Trophoblast cell (in vitro differentiated cells and primary cell): ENCODE measurements around the gene TIMM13.
"Not testable (repeated sequence)": the region's sequence is repeated elsewhere in the genome, so short reads cannot be mapped to it uniquely, and the experiment has no call there.

Experiments
- DNase-seq, 2 donors: peaks; one replicate each; pipeline ENCODE4 v3.0.0-alpha.2; 2016
- H2AFZ ChIP-seq: 2 replicates; pipeline ENCODE4 v1.6.1; 2013; ENCODE audit warnings: low read length, moderate library complexity, mild to moderate bottlenecking; ENCODE audit not compliant: insufficient read depth, poor library complexity
- H2AK5ac ChIP-seq: 2 replicates; pipeline ENCODE4 v1.6.1; 2013; ENCODE audit warnings: mild to moderate bottlenecking, low read length
- H2BK120ac ChIP-seq: 2 replicates; pipeline ENCODE4 v1.6.1; 2013; ENCODE audit warnings: low read length, mild to moderate bottlenecking, moderate library complexity; ENCODE audit not compliant: insufficient read depth, poor library complexity
- H2BK12ac ChIP-seq: 2 replicates; pipeline ENCODE4 v1.6.1; 2013; ENCODE audit warnings: mild to moderate bottlenecking, low read length, moderate library complexity
- H2BK5ac ChIP-seq: 2 replicates; pipeline ENCODE4 v1.6.1; 2013; ENCODE audit warnings: low read length, low read depth, moderate library complexity, mild to moderate bottlenecking; ENCODE audit not compliant: poor library complexity
- H3K14ac ChIP-seq: 2 replicates; pipeline ENCODE4 v1.6.1; 2013; ENCODE audit warnings: mild to moderate bottlenecking, low read length
- H3K18ac ChIP-seq: 2 replicates; pipeline ENCODE4 v1.6.1; 2013; ENCODE audit warnings: mild to moderate bottlenecking, low read length
- H3K23ac ChIP-seq: 2 replicates; pipeline ENCODE4 v1.6.1; 2013; ENCODE audit warnings: low read length
- H3K27ac ChIP-seq: 2 replicates; pipeline ENCODE4 v1.5.1; 2013; ENCODE audit warnings: low read depth, mild to moderate bottlenecking, inconsistent platforms, low read length, moderate library complexity
- H3K27me3 ChIP-seq: 2 replicates; pipeline ENCODE4 v1.6.1; 2013; ENCODE audit warnings: inconsistent platforms, mild to moderate bottlenecking, low read length, moderate library complexity; ENCODE audit not compliant: insufficient read depth
- H3K36me3 ChIP-seq, 2 experiments: 1 replicate in 1 of 2; 2 replicates in 1 of 2; pipeline ENCODE4 v1.6.1; 2013; ENCODE audit warnings: low read length in 2 of 2, mild to moderate bottlenecking in 2 of 2, moderate library complexity in 1 of 2; ENCODE audit not compliant: insufficient read depth in 2 of 2, control insufficient read depth in 1 of 2
- H3K4ac ChIP-seq: 2 replicates; pipeline ENCODE4 v1.6.1; 2013; ENCODE audit warnings: low read depth, mild to moderate bottlenecking, low read length, moderate library complexity
- H3K4me1 ChIP-seq, 2 experiments: 1 replicate in 1 of 2; 2 replicates in 1 of 2; pipeline ENCODE4 v1.6.1; 2013; ENCODE audit warnings: low read length in 2 of 2, mild to moderate bottlenecking in 2 of 2, moderate library complexity in 1 of 2; ENCODE audit not compliant: insufficient read depth in 2 of 2, control insufficient read depth in 1 of 2
- H3K4me2 ChIP-seq: 2 replicates; pipeline ENCODE4 v1.6.1; 2013; ENCODE audit warnings: inconsistent platforms, mild to moderate bottlenecking, low read length, moderate library complexity
- H3K4me3 ChIP-seq: 2 replicates; pipeline ENCODE4 v1.5.1; 2013; ENCODE audit warnings: mild to moderate bottlenecking, low read depth, low read length, inconsistent platforms
- H3K79me1 ChIP-seq: one replicate; pipeline ENCODE4 v1.6.1; 2013; ENCODE audit warnings: low read length
- H3K79me2 ChIP-seq: 2 replicates; pipeline ENCODE4 v1.6.1; 2013; ENCODE audit warnings: low read length, mild to moderate bottlenecking; ENCODE audit not compliant: control insufficient read depth, insufficient read depth, poor library complexity
- H3K9ac ChIP-seq: 2 replicates; pipeline ENCODE4 v1.6.1; 2013; ENCODE audit warnings: mild to moderate bottlenecking, low read length
- H3K9me3 ChIP-seq: 2 replicates; pipeline ENCODE4 v1.6.1; 2013; ENCODE audit warnings: low read depth, mild to moderate bottlenecking, control low read depth, inconsistent platforms, low read length; ENCODE audit not compliant: insufficient read depth
- H4K12ac ChIP-seq: 2 replicates; pipeline ENCODE4 v1.6.1; 2013; ENCODE audit warnings: low read depth, mild to moderate bottlenecking, low read length, moderate library complexity
- H4K8ac ChIP-seq: 2 replicates; pipeline ENCODE4 v1.6.1; 2013; ENCODE audit warnings: low read depth, mild to moderate bottlenecking, low read length, moderate library complexity
- H4K91ac ChIP-seq: one replicate; pipeline ENCODE4 v1.6.1; 2013; ENCODE audit warnings: low read depth, mild to moderate bottlenecking, low read length, moderate library complexity
- WGBS: extraction: QIAGEN DNeasy Blood & Tissue Kit; methylation state at CpG from one replicate; pipeline ENCODE4 v1.1.7; 2013; ENCODE audit warnings: missing lambda C conversion rate; ENCODE audit not compliant: insufficient read length, insufficient coverage; ENCODE audit errors: extremely low coverage; 5-methylcytosine and 5-hydroxymethylcytosine counted together

TIMM13 gene

DNA sequence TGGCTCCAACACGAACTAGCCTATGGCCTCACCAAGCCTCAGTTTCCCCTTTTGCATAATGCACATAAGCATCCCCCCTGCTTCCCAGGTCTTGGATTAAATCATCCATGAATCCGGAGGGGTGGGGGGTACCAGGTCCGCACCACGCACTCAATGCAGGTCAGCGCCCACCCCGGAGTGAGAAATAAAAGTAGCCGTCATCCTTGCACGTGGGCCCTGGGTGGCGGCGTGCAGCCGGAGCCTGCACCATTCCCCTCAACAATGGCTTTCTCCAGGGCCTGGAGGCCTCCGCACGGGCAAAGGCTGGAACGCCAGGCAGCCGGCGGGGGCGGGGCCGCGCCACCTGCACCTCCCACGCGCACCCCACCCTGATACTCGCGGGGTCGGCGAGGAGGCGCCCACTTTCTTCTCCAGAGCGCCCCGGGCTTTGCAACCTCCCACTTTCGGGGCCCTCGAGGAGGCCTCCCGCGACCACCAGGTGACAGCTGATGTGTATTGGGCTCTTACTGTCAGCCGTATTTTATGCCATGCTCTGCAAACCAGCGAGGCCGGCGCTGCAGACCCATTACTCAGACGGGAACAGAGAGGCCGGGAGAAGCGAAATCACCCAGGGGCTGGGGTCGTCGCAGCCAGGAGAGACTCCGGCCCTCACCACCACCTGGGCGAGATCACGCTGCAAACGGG is 47.8 kb upstream of the TIMM13 start:
- no peaks in the 10 kb centered on the region for H3K9me3 ChIP-seq
- H3K9ac ChIP-seq = peak overlapping the region; percentile 49
- H3K27me3 ChIP-seq = no peaks in the 10 kb centered on the region

GRCh38 chr19:2474232-2475017 is 47.0 kb upstream of the TIMM13 start:
- Histone ChIP-seq H3K4me2 (peak overlapping the region; percentile 64), H2AFZ (peak overlapping the region; percentile 86), H3K4me3 (peak overlapping the region; percentile 76), H3K27ac (peak overlapping the region; percentile 89), H3K14ac (peak overlapping the region; percentile 97), H4K8ac (peak overlapping the region; percentile 86), H3K79me2 (peaks cover 30% of the 10 kb centered on the region), H2BK120ac (peak overlapping the region; percentile 96), H2BK5ac (peak overlapping the region; percentile 98), H3K4ac (peak overlapping the region; percentile 96), H2AK5ac (peak overlapping the region; percentile 88), H3K4me1 (peaks cover 11 to 13% of the 10 kb centered on the region in 2 experiments), H4K12ac (peak overlapping the region; percentile 82), H3K18ac (peak overlapping the region; percentile 98), H3K27me3 (no peaks in the 10 kb centered on the region), H4K91ac (peak overlapping the region; percentile 95), H3K9me3 (no peaks in the 10 kb centered on the region), H3K79me1 (peaks cover 47% of the 10 kb centered on the region), H3K23ac (no peak overlapping the region), H2BK12ac (peak overlapping the region; percentile 84), H3K9ac (peak overlapping the region; percentile 24), H3K36me3 (peaks cover 16 to 18% of the 10 kb centered on the region in 2 experiments)
- no CpG with 5 or more reads among the region's 60 CpGs for WGBS
- peak; percentile 92 to 94 for DNase-seq

More for the DNA sequence above, 47.8 kb upstream of the TIMM13 start:
- H3K14ac ChIP-seq = peak overlapping the region; percentile 97
- H3K27ac ChIP-seq = peak overlapping the region; percentile 89
- peak; percentile 35 to 64 for DNase-seq
- peak overlapping the region; percentile 64 for H3K4me2 ChIP-seq
- peak overlapping the region; percentile 86 for H4K8ac ChIP-seq
- H3K79me1 ChIP-seq = peaks cover 47% of the 10 kb centered on the region
- H3K18ac ChIP-seq = peak overlapping the region; percentile 98
- H4K91ac ChIP-seq = peak overlapping the region; percentile 95
- WGBS = no CpG with 5 or more reads among the region's 45 CpGs
- H4K12ac ChIP-seq = peak overlapping the region; percentile 82
- peaks cover 16 to 18% of the 10 kb centered on the region in 2 experiments for H3K36me3 ChIP-seq
- peak overlapping the region; percentile 76 for H3K4me3 ChIP-seq
- peak overlapping the region; percentile 96 for H3K4ac ChIP-seq
- H2AK5ac ChIP-seq = peak overlapping the region; percentile 88
- H3K79me2 ChIP-seq = peaks cover 30% of the 10 kb centered on the region
- H2BK12ac ChIP-seq = peak overlapping the region; percentile 84
- H2AFZ ChIP-seq = peak overlapping the region; percentile 86
- peak overlapping the region; percentile 96 for H2BK120ac ChIP-seq
- peaks cover 12 to 14% of the 10 kb centered on the region in 2 experiments for H3K4me1 ChIP-seq
- H3K23ac ChIP-seq = no peak overlapping the region
- H2BK5ac ChIP-seq = peak overlapping the region; percentile 98

DNA sequence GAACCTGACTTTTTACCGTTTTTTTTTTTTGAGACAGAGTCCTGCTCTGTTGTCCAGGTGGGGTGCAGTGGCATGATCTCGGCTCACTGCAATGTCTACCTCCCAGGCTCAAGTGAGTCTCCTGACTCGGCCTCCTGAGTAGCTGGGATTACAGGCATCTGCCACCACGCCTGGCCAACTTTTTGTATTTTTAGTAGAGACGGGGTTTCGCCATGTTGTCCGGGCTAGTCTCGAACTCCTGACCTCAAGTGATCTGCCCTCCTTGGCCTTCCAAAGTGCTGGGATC is 42.5 kb upstream of the TIMM13 start:
- Histone ChIP-seq H2AK5ac (peak overlapping the region; percentile 16), H2BK12ac (peak overlapping the region; percentile 67), H3K4me1 (peaks cover 9 to 12% of the 10 kb centered on the region in 2 experiments), H4K91ac (peak overlapping the region; percentile 86), H2BK120ac (peak overlapping the region; percentile 23), H3K18ac (peak overlapping the region; percentile 25), H3K14ac (peak overlapping the region; percentile 40), H2BK5ac (peak overlapping the region; percentile 42), H3K27ac (peak overlapping the region; percentile 94), H3K79me1 (peaks cover 22% of the 10 kb centered on the region), H3K4ac (peak overlapping the region; percentile 17)
- not testable (repeated sequence) for H3K27me3 ChIP-seq, H3K36me3 ChIP-seq, H4K12ac ChIP-seq, H4K8ac ChIP-seq, H3K79me2 ChIP-seq, H3K4me3 ChIP-seq, H3K9me3 ChIP-seq, H3K4me2 ChIP-seq, H3K9ac ChIP-seq, DNase-seq, H3K23ac ChIP-seq, H2AFZ ChIP-seq
- no CpG with 5 or more reads among the region's 8 CpGs for WGBS

DNA sequence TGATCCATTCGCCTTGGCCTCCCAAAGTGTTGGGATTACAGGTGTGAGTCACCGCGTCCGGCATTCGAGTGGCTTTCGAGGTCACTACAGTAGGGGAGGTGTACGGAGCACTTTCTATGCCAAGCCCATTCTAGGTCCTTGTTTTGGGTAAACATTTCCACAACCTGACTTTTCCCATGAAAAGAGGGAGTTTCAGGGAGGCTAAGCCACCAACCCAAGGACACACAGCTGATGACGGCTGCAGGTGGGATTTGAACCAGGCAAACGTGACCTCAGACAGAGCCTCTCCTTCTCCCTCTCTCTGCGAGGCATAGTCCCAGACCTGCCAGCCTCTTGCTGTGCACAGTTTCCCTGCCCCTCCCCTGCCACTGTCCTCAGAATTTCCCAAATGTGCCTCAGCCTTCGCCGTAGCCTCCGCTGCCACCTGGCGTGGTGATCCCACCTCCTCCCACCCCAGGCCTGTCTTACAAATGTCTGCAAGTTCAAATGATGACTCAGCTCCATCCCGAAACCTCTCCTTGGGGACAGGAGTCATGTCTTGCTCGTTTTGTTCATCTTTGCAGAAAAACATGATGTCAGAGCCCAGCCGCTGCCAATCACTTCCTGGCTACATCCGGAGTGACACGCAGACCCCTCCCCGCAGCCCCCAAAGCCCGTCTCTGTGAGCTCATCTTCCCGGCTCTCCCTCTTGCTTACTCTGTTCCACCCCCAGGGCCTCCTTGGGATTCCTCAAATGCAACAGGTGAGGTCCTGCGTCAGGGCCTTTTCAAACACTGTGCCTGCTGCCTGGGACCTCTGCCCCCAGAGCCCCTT is 41.9 kb upstream of the TIMM13 start:
- no peaks in the 10 kb centered on the region for H3K27me3 ChIP-seq
- peak overlapping the region; percentile 25 for H3K4ac ChIP-seq
- peak overlapping the region; percentile 32 for H3K4me2 ChIP-seq
- no peak overlapping the region for H3K23ac ChIP-seq
- peaks cover 20% of the 10 kb centered on the region for H3K79me1 ChIP-seq
- H2AK5ac ChIP-seq = peak overlapping the region; percentile 16
- peak overlapping the region; percentile 27 for H2BK120ac ChIP-seq
- peaks cover 7 to 10% of the 10 kb centered on the region in 2 experiments for H3K4me1 ChIP-seq
- H3K9ac ChIP-seq = no peak overlapping the region
- H4K8ac ChIP-seq = peak overlapping the region; percentile 56
- H3K14ac ChIP-seq = peak overlapping the region; percentile 40
- peak overlapping the region; percentile 86 for H4K91ac ChIP-seq
- H3K27ac ChIP-seq = peak overlapping the region; percentile 94
- peak overlapping the region; percentile 25 for H3K18ac ChIP-seq
- peak overlapping the region; percentile 89 for H2BK12ac ChIP-seq
- no peak overlapping the region for H4K12ac ChIP-seq
- no peaks in the 10 kb centered on the region for H3K36me3 ChIP-seq
- H3K4me3 ChIP-seq = no peak overlapping the region
- H3K9me3 ChIP-seq = no peaks in the 10 kb centered on the region
- H2AFZ ChIP-seq = no peak overlapping the region
- no peaks in the 10 kb centered on the region for H3K79me2 ChIP-seq
- DNase-seq = peak; percentile 76 to 84
- no CpG with 5 or more reads among the region's 23 CpGs for WGBS
- peak overlapping the region; percentile 89 for H2BK5ac ChIP-seq
